H1 (cell line): ENCODE data around the gene MUC2. TPM values are rescaled to one million over a fixed set of nuclear protein-coding genes. Genes with fewer than 3 reads are reported as not detected.

ENCODE experiments used
- ATF3 ChIP-seq: IDR thresholded peaks from 2 replicates; pipeline ENCODE4 v1.6.1; 2011; ENCODE audit warnings: low read depth, mild to moderate bottlenecking, low read length; ENCODE audit not compliant: insufficient read depth
- CTCF ChIP-seq, 3 experiments: IDR thresholded peaks; 1 replicate in 2 of 3; 2 replicates in 1 of 3; pipeline versions ENCODE4 v1.5.1 to v1.6.1; 2011; ENCODE audit warnings: low read length in 3 of 3, mild to moderate bottlenecking in 3 of 3, inconsistent platforms in 2 of 3, low read depth in 1 of 3, moderate library complexity in 1 of 3; ENCODE audit not compliant: insufficient read depth in 1 of 3; ENCODE audit errors: control extremely low read depth in 1 of 3
- KDM1A ChIP-seq: fragments of 200-600, 300-600 bp; sonication (generic); IDR thresholded peaks from 2 replicates; pipeline ENCODE4 v1.7.1; 2016; ENCODE audit warnings: mild to moderate bottlenecking, low read length, borderline replicate concordance
- KDM5A ChIP-seq: fragments of 200-600 bp; IDR thresholded peaks from 2 replicates; pipeline ENCODE4 v1.7.1; 2012; ENCODE audit warnings: mild to moderate bottlenecking, low read length, inconsistent platforms, mixed read lengths
- TCF12 ChIP-seq: IDR thresholded peaks from 2 replicates; pipeline ENCODE4 v1.6.1; 2011; ENCODE audit warnings: low read depth, mild to moderate bottlenecking, low read length
- polyA plus RNA-seq, 7 experiments: library from polyadenylated mRNA; depleted of rRNA in 3 of 7; stranded (reverse) in 5 of 7; unstranded in 2 of 7; fragments of >200 nt in 5 of 7; fragments of 200-250 nt in 2 of 7; gene quantifications; 1 replicate in 5 of 7; 2 replicates in 1 of 7; 4 replicates in 1 of 7; pipeline versions ENCODE4 v1.2.1 to v1.2.3, GENCODE V29; 2011 to 2013; ENCODE audit warnings: missing spikeins in 2 of 7, mixed read lengths in 2 of 7
- total RNA-seq: library from RNA; stranded (reverse); fragmentation: NEBNext Ultra II Directional; extraction: Animal tissue kit (Norgen Biotek cat#: 25700); gene quantifications from 2 replicates; pipeline ENCODE4 v1.2.1, GENCODE V29; 2021

The MUC2 gene
- total and polyA plus RNA-seq, 2 of the 8 experiments (the other 6 are each of a cell fraction or from before 2014, with no cell fraction given) = not detected

DNA sequence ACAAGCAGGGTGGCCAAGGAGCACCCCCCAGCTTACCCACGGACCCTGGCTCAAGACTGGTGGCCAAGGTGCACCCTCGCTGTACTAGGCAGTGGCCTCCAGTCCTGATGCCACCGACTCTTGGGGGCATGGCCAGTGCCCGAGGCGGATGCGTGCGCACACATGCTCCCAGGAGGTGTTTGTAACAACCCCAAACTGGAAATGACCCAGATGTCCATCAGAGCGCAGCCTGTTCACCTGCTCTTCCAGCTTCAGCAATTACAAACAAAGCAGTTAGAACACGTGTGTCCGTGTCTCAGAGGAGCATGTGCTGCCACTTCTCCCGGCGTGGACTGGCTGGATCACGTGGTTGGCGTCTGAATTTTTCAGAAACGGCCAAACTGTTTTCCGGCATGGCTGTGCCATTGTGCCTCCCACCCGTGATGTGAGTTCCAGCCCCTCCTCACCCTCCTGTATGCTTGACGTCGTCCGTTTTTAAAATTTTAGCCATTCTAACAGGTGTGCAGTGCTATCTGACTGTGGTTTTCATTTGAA, 31.0 kb upstream of the MUC2 start (continued):
- TF ChIP-seq CTCF (IDR thresholded peaks at IDR 0.05; ENCODE audit: control extremely low read depth in 1 of 3, insufficient read depth in 1 of 3, low read depth in 1 of 3, low read length in 3 of 3) (no peak), ATF3 (no peak), KDM5A (no peak), TCF12 (no peak), KDM1A (no peak)
